Body of pancreas (tissue), 4 donors: ENCODE measurements around the gene LIN37.

ENCODE experiments used
- CTCF ChIP-seq, 7 experiments: fragments of 450-650 bp in 4 of 7; fragments of 200-600 bp in 3 of 7; sonication (generic) in 3 of 7; IDR thresholded peaks; one replicate each; pipeline ENCODE4 v1.5.1; 2016 to 2019; ENCODE audit warnings: antibody characterized with exemption in 7 of 7
- POLR2A ChIP-seq, 3 donors: fragments of 450-650 bp; IDR thresholded peaks; one replicate each; pipeline ENCODE4 v1.6.1; 2016; ENCODE audit warnings: antibody characterized with exemption in 3 of 3, mild to moderate bottlenecking in 2 of 3

GRCh38 chr19:35704218-35704617 lies 44.2 kb upstream of the LIN37 start, which contains the start of gene ZBTB32:
- no peak for TF ChIP-seq CTCF (IDR thresholded peaks at IDR 0.05)
- no peak for TF ChIP-seq POLR2A (IDR thresholded peaks at IDR 0.05)
